Hindlimb muscle (tissue), 1 donor: ENCODE results near the gene GSK3B. TPM values are rescaled to one million over a fixed set of nuclear protein-coding genes. Genes with fewer than 3 reads are reported as not detected.

Source experiments
- DNase-seq: peaks from one replicate; pipeline ENCODE4 v3.0.0-alpha.2; 2013
- polyA plus RNA-seq: library from polyadenylated mRNA; unstranded; fragments of 120-200 nt; gene quantifications from one replicate; pipeline ENCODE4 v1.2.1, GENCODE V29; 2013; ENCODE audit not compliant: insufficient read length

GSK3B gene
- polyA plus RNA-seq, 1 donor = 28.4 TPM

- no peak for DNase-seq
These were observed 319.8 kb downstream of the GSK3B start for GRCh38 chr3:119774444-119774843.

Other genes starting within 250 kb of the GSK3B start
- 2.7 TPM for gene GPR156, start 190.8 kb upstream of the GSK3B start, polyA plus RNA-seq